K562 (cell line): ENCODE data around the gene CNTN4. TPM values are rescaled to one million over a fixed set of nuclear protein-coding genes. Genes with fewer than 3 reads are reported as not detected.

ENCODE experiments used
- KDM1A ChIP-seq, 2 experiments: fragments of 450-650 bp; IDR thresholded peaks; 2 replicates each; pipeline ENCODE4 v1.6.1; 2016; ENCODE audit warnings: mild to moderate bottlenecking in 2 of 2
- RFX1 ChIP-seq: fragments of 450-650 bp; IDR thresholded peaks from 2 replicates; pipeline ENCODE4 v1.6.1; 2016; ENCODE audit warnings: mild to moderate bottlenecking, moderate library complexity
- TAF1 ChIP-seq: IDR thresholded peaks from 2 replicates; pipeline ENCODE4 v1.6.1; 2011; ENCODE audit warnings: mild to moderate bottlenecking, low read length, moderate library complexity; ENCODE audit not compliant: insufficient read depth, control insufficient read depth, severe bottlenecking; ENCODE audit errors: extremely low read depth
- polyA plus RNA-seq, 8 experiments: library from polyadenylated mRNA; depleted of rRNA in 4 of 8; stranded (reverse) in 5 of 8; unstranded in 3 of 8; fragments of >200 nt; fragmentation: Nextera tagmentation in 2 of 8; fragmentation: Illumina TruSeq in 1 of 8; extraction: Ambion mirVana in 2 of 8; extraction: Trizol in 1 of 8; gene quantifications; 2 replicates each; pipeline versions ENCODE4 v1.2.1 to v1.2.3, GENCODE V29; 2011 to 2014; ENCODE audit warnings: inconsistent platforms in 1 of 8, missing spikeins in 1 of 8
- total RNA-seq, 7 experiments: library from RNA; depleted of rRNA in 6 of 7; stranded (reverse); fragments of >200 nt in 6 of 7; fragmentation: Illumina TruSeq in 2 of 7; extraction: Trizol in 2 of 7; gene quantifications; 2 replicates each; pipeline versions ENCODE4 v1.2.1 to v1.2.3, GENCODE V29; 2011 to 2021; ENCODE audit warnings: low replicate concordance in 1 of 7
- TF ChIP-seq, protein P1 (sequence below): fragments of 250-450 bp; sonication (Bioruptor Pico); IDR thresholded peaks from 2 replicates; pipeline ENCODE4 v1.4.0; 2020
- TF ChIP-seq, protein P2 (sequence below), 2 experiments: fragments of 200-800 bp in 1 of 2; sonication (Bioruptor generic) in 1 of 2; sonication (generic) in 1 of 2; formaldehyde crosslinking in 1 of 2; IDR thresholded peaks in 1 of 2; conservative IDR thresholded peaks in 1 of 2; 2 replicates each; pipeline versions ENCODE4 v1.5.0 to v1.6.1; 2016 to 2020; ENCODE audit warnings: missing compliant biosample characterization in 1 of 2, missing genetic modification characterization in 1 of 2, missing genetic modification reagents in 1 of 2

Gene CNTN4
- total and polyA plus RNA-seq, 9 of the 15 experiments (the other 6 are each of a cell fraction or from before 2014, with no cell fraction given), result not detected

DNA sequence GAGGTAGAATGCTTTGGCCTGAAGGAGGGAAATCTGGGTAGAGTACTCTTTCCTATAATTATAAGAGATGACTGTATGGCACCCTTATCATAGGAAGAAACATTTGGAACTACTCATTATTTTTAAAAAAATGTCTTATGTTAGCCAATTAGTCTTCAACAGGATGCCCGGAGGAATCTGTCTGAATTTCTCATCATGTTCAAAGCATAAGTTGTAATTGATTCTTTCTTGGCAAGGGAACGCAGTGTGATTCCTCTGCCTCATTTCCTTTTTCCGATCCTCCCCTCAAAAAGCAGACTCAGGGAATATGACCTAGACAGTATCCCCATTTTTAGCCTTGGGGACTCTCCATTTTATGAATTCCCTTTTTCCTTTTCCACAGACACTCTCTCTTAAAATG, 846.5 kb downstream of the CNTN4 start (continued):
- TF ChIP-seq, protein P1, sequence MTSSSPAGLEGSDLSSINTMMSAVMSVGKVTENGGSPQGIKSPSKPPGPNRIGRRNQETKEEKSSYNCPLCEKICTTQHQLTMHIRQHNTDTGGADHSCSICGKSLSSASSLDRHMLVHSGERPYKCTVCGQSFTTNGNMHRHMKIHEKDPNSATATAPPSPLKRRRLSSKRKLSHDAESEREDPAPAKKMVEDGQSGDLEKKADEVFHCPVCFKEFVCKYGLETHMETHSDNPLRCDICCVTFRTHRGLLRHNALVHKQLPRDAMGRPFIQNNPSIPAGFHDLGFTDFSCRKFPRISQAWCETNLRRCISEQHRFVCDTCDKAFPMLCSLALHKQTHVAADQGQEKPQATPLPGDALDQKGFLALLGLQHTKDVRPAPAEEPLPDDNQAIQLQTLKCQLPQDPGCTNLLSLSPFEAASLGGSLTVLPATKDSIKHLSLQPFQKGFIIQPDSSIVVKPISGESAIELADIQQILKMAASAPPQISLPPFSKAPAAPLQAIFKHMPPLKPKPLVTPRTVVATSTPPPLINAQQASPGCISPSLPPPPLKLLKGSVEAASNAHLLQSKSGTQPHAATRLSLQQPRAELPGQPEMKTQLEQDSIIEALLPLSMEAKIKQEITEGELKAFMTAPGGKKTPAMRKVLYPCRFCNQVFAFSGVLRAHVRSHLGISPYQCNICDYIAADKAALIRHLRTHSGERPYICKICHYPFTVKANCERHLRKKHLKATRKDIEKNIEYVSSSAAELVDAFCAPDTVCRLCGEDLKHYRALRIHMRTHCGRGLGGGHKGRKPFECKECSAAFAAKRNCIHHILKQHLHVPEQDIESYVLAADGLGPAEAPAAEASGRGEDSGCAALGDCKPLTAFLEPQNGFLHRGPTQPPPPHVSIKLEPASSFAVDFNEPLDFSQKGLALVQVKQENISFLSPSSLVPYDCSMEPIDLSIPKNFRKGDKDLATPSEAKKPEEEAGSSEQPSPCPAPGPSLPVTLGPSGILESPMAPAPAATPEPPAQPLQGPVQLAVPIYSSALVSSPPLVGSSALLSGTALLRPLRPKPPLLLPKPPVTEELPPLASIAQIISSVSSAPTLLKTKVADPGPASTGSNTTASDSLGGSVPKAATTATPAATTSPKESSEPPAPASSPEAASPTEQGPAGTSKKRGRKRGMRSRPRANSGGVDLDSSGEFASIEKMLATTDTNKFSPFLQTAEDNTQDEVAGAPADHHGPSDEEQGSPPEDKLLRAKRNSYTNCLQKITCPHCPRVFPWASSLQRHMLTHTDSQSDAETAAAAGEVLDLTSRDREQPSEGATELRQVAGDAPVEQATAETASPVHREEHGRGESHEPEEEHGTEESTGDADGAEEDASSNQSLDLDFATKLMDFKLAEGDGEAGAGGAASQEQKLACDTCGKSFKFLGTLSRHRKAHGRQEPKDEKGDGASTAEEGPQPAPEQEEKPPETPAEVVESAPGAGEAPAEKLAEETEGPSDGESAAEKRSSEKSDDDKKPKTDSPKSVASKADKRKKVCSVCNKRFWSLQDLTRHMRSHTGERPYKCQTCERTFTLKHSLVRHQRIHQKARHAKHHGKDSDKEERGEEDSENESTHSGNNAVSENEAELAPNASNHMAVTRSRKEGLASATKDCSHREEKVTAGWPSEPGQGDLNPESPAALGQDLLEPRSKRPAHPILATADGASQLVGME (CRISPR knock-in tag), result no peak
- no peak for TF ChIP-seq TAF1
- TF ChIP-seq, protein P2, sequence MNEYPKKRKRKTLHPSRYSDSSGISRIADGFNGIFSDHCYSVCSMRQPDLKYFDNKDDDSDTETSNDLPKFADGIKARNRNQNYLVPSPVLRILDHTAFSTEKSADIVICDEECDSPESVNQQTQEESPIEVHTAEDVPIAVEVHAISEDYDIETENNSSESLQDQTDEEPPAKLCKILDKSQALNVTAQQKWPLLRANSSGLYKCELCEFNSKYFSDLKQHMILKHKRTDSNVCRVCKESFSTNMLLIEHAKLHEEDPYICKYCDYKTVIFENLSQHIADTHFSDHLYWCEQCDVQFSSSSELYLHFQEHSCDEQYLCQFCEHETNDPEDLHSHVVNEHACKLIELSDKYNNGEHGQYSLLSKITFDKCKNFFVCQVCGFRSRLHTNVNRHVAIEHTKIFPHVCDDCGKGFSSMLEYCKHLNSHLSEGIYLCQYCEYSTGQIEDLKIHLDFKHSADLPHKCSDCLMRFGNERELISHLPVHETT (CRISPR knock-in tag; conservative IDR thresholded peaks at IDR 0.05 in 1 of 2, IDR thresholded peaks at IDR 0.05 in 1 of 2), result no peak
- TF ChIP-seq RFX1, result no peak
- no peak for TF ChIP-seq KDM1A (IDR thresholded peaks at IDR 0.05)
